WI38 (cell line): Measurements from ENCODE around the gene PMAIP1.

Source experiments
- H3K4me3 ChIP-seq: 2 replicates; pipeline ENCODE4 v1.5.1; 2011; ENCODE audit warnings: low read depth, mild to moderate bottlenecking, control low read depth, low read length
- TF ChIP-seq, protein P1 (sequence below): IDR thresholded peaks from 2 replicates; pipeline ENCODE4 v1.5.1; 2012; ENCODE audit warnings: low read depth, mild to moderate bottlenecking, control low read depth, low read length

PMAIP1 gene

DNA sequence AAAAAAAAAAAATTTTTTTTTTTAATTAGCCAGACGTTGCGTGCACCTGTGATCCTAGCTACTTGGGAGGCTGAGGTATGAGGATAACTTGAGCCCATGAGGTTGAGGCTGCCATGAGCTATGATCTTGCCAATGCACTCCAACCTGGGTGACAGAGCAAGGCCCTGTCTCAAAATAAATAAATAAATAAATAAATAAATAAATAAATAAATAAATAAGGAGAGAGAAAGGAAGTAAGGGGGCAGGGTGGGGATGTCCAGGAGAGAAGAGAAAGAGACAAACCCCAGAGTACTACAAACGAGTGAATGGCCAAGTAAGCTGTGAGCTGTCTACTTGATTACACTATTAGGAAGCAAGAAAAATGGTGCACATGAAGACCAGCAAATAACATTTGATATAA is 7.7 kb upstream of the PMAIP1 start:
- TF ChIP-seq, protein P1, sequence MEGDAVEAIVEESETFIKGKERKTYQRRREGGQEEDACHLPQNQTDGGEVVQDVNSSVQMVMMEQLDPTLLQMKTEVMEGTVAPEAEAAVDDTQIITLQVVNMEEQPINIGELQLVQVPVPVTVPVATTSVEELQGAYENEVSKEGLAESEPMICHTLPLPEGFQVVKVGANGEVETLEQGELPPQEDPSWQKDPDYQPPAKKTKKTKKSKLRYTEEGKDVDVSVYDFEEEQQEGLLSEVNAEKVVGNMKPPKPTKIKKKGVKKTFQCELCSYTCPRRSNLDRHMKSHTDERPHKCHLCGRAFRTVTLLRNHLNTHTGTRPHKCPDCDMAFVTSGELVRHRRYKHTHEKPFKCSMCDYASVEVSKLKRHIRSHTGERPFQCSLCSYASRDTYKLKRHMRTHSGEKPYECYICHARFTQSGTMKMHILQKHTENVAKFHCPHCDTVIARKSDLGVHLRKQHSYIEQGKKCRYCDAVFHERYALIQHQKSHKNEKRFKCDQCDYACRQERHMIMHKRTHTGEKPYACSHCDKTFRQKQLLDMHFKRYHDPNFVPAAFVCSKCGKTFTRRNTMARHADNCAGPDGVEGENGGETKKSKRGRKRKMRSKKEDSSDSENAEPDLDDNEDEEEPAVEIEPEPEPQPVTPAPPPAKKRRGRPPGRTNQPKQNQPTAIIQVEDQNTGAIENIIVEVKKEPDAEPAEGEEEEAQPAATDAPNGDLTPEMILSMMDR: no peak
- no peak overlapping the region for H3K4me3 ChIP-seq

DNA sequence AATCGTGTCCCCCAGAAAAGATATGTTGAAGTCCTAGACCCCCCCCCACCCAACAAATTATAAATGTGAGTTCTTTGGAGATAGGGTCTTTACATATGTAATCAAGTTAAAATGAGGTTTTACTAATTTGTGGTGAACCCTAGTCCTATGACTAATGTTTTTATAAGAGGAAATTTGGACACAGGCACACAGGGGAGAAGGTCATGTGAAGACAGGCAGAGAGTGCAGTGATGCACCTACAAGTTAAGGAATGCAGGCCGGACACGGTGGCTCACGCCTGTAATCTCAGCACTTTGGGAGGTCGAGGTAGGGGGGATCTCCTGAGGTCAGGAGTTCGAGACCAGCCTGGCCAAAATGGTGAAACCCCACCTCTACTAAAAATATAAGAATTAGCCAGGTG is 5.8 kb upstream of the PMAIP1 start:
- no peak overlapping the region for H3K4me3 ChIP-seq
- TF ChIP-seq, protein P1: no peak

DNA sequence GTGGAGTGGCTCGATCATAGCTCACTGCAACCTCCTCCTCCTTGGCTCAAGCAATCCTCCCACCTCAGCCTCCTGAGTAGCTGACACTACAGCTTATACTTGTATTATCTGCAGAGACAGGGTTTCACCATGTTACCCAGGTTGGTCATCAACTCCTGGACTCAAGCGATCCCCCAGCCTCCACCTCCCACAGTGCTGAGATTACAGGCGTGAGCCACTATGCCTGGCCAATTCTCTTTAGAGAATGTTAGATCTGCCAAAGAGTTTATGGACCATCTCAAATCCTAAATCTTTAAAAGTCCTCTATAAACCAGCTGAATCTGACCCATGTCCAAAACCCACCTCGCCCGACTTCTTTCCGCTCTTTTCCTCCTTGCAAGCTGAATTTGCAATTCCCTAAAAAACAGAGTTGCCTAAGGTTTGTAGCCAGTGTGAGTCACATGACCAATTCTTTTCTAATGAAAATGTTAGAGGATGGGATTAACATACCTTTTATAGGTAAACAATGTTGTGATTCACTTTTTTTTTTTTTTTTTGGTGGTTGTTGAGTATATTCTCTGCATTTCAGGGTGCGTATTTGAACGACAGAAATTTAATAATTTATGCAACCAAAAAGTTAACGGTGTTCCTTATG is 2.4 kb upstream of the PMAIP1 start:
- H3K4me3 ChIP-seq: no peak overlapping the region
- TF ChIP-seq, protein P1: no peak

GRCh38 chr18:59898093-59898492 is 1.7 kb upstream of the PMAIP1 start:
- TF ChIP-seq, protein P1: no peak
- no peak overlapping the region for H3K4me3 ChIP-seq

DNA sequence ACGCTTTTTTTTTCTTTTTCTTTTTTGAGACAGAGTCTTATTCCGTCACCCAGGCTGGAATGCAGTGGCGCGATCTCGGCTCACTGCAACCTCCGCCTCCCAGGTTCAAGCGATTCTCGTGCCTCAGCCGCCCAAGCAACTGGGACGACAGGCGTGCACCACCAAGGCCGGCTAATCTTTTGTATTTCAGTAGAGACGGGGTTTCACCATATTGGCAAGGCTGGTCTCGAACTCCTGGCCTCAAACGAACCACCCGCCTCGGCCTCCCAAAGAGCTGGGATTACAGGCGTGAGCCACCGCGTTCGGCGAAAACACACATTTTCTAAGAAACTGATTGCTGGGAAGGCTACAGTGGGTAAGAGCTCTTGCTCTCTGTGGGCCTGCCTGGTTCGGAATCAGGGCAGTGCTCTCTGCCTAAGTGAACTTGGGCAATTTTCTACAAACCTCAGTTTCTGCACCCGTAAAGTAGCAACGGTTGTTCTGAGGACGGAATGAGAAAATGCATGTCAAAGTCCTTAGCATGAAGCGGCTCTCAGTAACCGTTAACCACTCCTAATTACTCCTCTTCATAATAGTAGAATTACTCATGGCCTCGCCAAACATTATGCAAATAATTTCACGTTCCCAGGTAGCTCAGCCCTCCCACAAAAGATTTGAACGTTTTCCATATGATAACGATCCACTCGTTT is 1.0 kb upstream of the PMAIP1 start:
- TF ChIP-seq, protein P1: no peak
- peak overlapping the region; percentile 77 for H3K4me3 ChIP-seq

- TF ChIP-seq, protein P1: no peak
- peak overlapping the region; percentile 77 for H3K4me3 ChIP-seq
These were observed 679 bp downstream of the PMAIP1 start for GRCh38 chr18:59900222-59901128.
